SK-N-SH (cell line): Measurements from ENCODE around the gene NDUFB4.

Source experiments
- CTCF ChIP-seq: fragments of 200-600 bp; sonication (generic); IDR thresholded peaks from 2 replicates; pipeline ENCODE4 v1.6.1; 2017; ENCODE audit warnings: antibody characterized with exemption, mild to moderate bottlenecking, moderate library complexity
- POLR2AphosphoS5 ChIP-seq: IDR thresholded peaks from 2 replicates; pipeline ENCODE4 v1.6.1; 2012; ENCODE audit warnings: low read depth, low read length

- TF ChIP-seq POLR2AphosphoS5, result no peak
- TF ChIP-seq CTCF, result no peak
Observed at GRCh38 chr3:120641696-120642246, 45.6 kb downstream of the NDUFB4 start.
